Measurements from ENCODE around the gene SLC12A1. TPM values are rescaled to one million over a fixed set of nuclear protein-coding genes. Genes with fewer than 3 reads are reported as not detected.
"Not testable (repeated sequence)": the region's sequence is repeated elsewhere in the genome, so short reads cannot be mapped to it uniquely, and the experiment has no call there.

The SLC12A1 gene
- total RNA-seq, 1 donor from 2014 or later = 0.16 TPM

GRCh38 chr15:48313216-48313615 lies 107.1 kb downstream of the SLC12A1 start:
- DNase-seq = no peak

DNA sequence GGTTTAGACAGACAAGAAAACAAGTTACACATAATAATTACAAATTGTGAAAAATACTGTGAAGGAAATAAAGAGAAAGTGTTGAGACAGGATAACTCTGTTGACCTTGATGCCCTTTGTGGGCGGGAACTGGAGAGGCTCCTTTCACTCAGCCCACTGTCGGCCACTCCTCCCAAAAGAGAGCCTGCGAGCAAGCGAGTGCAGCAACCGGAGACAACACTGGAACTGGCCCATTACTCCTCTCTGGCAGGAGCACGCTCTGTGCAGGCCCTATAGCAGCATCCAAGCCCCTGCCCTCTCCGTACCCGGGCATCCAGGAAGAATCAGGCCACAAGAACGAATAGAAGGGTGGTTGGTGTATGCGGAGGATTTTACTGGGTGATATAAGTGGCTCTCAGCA lies 108.9 kb downstream of the SLC12A1 start:
- no peak for DNase-seq

DNA sequence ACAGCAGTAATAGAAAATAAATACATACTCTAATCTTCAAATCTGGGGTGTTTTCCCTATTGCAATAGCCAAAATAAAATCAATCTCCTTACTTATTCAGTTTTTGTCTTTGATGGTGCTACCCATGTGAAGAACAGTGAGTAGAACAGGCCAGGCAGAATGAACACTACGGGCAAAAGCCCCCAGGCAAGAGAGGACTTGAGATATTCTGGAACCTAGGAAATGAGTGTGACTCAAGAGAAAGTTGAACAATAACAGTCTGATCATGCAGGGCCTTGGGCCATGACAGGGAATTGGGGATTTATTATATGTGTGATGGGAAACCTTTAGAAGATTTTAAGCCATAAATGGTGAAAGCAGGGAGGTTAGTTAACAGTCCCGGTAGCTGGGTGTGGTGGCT lies 111.1 kb downstream of the SLC12A1 start:
- no peak for DNase-seq

DNA sequence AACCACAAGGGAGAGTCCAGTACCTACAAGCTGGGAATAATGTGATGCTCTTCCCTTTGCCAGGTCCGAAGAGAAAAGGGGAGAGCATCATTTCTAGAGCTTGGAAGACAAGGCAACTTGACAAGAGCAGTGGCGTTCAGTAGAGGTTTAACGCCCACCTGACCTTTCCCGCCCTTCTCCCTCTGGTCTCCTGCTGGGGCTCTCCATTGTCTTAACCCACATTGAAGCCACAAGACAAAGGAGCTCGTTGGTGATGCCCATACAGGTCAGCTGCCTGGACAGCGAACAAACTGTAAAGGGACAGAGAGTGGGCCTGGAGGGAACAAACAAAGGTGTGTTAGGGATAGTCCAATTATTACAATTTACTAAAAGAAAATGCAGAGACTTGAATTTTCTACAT lies 112.0 kb downstream of the SLC12A1 start:
- DNase-seq = no peak

- no peak for DNase-seq
Observed at GRCh38 chr15:48323294-48323693, 117.2 kb downstream of the SLC12A1 start.

DNA sequence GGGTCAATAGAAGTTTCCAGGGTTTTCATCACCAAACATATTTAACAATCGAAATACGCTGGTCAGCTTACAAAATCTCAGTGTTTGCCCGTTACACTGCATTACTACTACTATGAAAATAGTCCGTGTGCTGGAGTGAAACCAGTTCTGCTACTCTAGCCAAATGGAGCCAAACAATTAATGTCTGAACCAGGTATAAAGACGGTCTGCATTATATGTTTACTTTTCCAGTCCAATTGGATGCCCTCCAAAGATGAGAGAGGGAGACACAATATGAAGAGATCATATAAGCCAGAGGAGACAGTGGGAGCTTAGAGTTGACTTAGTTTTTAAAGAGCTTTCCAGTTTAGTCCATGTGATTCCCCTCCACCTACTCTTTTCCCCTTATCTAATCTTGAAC lies 118.8 kb downstream of the SLC12A1 start:
- DNase-seq = no peak

- DNase-seq = no peak
Observed at GRCh38 chr15:48325400-48325799, 119.3 kb downstream of the SLC12A1 start.

DNA sequence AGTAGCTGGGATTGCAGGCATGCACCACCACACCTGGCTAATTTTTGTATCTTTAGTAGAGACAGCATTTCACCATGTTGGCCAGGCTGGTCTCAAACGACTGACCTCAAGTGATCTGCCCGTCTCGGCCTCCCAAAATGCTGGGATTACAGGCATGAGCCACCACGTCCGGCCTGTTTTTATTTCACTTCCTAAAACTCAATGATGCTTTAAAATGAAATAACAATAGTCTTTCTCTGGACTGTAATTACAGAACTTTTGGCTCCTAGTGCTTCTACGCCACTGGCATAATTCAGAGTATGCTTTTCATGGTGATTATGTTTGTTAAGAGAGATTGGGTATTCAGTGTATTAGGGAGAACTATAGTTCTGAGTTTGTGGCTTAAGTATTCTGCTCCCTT lies 120.1 kb downstream of the SLC12A1 start:
- DNase-seq = not testable (repeated sequence)

GRCh38 chr15:48330105-48330785 lies 124.1 kb downstream of the SLC12A1 start:
- no peak for DNase-seq

DNA sequence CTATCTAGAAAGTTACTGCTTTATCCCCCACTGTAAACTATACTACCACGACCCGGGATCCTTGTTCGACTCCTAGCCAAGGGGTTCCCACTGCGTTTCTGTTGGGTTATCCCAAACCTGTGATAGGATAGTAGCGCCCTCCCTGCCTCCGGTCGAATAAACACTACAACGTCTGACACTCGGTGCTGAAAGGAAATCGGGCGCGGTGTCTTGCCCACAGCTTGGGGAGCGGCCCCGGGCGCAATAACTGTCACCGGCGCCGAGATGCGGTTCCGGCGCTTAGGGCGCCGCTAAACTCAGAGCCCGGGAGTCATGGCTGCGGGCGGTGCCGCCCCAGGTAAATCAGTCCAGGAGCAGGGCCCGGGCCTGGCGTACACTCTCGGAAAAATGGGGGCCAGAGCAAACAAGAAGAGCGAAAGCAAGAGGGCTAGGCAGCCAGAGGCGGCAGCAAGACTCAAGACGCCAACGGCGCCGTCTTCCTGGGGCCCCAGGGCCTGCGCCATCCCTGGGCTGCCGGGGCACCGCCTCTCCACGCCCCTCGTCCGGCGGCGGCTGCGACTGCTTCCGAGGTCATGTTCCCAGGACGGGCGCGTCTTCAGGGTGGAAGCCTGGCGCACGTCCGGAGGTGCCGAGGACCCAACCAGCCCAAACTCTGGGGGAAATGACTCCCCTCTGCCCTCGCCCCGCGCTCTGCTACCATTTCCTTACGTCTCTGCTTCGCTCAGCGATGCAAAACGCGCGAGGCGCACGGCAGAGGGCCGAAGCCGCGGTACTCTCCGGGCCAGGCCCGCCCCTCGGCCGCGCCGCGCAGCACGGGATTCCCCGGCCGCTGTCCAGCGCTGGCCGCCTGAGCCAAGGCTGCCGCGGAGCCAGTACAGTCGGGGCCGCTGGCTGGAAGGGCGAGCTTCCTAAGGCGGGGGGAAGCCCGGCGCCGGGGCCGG lies 125.0 kb downstream of the SLC12A1 start, which contains the start of gene DUT:
TSS of gene DUT (plus strand) at position 575 of the 941 bp plus-strand sequence. CDS start at position 662, 87 bp downstream.
- peak; percentile 72 for DNase-seq

GRCh38 chr15:48331796-48332641 lies 125.9 kb downstream of the SLC12A1 start:
- peak; percentile 80 for DNase-seq

GRCh38 chr15:48332642-48333034 lies 126.5 kb downstream of the SLC12A1 start:
- no peak for DNase-seq

GRCh38 chr15:48333540-48333939 lies 127.4 kb downstream of the SLC12A1 start:
- DNase-seq = no peak

DNA sequence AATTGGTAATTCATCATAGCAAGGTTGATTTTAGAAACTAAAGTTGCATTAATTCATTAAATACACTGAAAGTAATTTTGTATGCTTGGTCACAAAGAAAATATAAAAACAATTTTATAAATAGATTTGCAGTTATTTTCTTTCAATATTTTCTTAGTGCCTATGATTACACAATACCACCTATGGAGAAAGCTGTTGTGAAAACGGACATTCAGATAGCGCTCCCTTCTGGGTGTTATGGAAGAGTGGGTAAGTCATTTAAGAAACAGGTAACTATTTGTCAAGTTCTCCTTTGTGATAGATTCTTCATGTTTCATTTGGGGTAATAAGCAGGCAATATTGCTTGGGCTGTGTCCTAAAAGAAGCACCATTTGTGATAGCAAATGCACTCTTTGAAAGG lies 128.2 kb downstream of the SLC12A1 start:
- no peak for DNase-seq

GRCh38 chr15:48336940-48337339 lies 130.8 kb downstream of the SLC12A1 start:
- no peak for DNase-seq

DNA sequence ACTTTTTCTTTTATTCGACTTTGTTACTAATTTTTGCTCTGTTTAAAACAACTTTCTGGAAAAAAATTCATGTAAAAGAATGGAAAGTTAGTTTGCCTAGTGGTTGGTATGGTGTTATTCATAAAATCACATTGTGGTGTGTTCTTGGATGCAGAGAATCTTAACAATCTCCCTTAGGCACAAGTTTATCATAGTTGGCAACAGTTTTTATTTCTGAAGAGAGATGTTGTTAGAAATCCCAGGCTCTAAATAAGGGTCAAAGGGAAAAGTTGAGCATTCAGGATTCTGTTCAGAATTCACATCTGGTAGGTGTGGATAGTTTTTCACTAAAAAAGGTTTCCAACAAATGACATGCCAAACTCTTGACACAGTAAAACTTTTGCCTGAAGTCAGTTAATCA lies 131.5 kb downstream of the SLC12A1 start:
- DNase-seq = no peak

DNA sequence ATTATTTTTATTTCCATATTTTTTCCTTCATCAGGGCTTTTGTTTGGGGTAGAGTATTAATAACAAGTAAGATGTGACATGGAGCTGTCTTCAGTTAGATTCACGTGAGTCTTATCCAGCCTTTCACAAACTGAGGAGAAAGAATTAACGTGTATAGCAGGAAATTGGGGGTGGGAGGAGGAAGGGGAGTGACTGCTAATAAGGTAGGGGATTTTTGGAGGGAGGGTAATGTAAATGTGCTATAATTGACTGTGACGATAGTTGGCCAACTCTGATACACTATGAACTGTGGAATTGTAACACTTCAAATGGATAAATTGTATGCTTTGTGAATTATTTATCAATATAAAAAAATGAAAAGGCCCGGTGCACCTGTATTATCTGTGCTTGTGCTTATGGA lies 134.0 kb downstream of the SLC12A1 start:
- no peak for DNase-seq

- DNase-seq = no peak
Observed at GRCh38 chr15:48343865-48344264, 137.8 kb downstream of the SLC12A1 start.

DNA sequence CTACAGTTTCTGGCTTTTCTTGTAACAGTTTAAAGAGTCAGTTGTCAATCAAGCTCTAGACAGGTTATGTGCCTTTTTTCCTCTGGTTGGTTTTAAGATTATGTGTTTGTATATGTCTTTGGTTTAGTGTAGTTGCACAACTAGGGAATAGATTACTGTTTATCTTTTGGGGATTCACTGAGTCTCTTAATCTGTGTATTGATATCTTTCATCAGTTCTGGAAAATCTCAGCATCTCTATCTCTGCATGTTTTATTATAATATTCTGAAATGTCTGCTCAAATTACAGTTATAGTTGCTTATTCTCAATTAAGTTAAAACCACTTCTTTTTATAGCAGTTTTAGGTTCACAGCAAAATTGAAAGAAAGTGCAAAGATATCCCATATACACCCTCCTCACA lies 139.4 kb downstream of the SLC12A1 start:
- no peak for DNase-seq

- no peak for DNase-seq
Observed at GRCh38 chr15:48352474-48353072, 146.5 kb downstream of the SLC12A1 start.

All from occipital lobe (tissue), 2 donors.